ENCODE data around the gene NIPBL.

The NIPBL gene

GRCh38 chr5:36938129-36938528, 61.6 kb downstream of the NIPBL start:
- H3F3A ChIP-seq (ENCODE audit: insufficient read depth, low read length), result no peaks in the 10 kb centered on the region
- no peak overlapping the region for H3K4me3 ChIP-seq (ENCODE audit: low read depth, low read length, poor library complexity, severe bottlenecking)
- no peak overlapping the region for H2AFZ ChIP-seq (ENCODE audit: low read length)
- no peaks in the 10 kb centered on the region for H4K20me1 ChIP-seq (ENCODE audit: insufficient read depth, low read length)
- no peak overlapping the region for H3K9ac ChIP-seq (ENCODE audit: low read length)
- TF ChIP-seq EZH2 (IDR thresholded peaks at IDR 0.05; ENCODE audit: borderline replicate concordance, low read length) (no peak), CTCF (IDR thresholded peaks at IDR 0.05; ENCODE audit: low read length) (no peak)
- no peaks in the 10 kb centered on the region for H3K9me3 ChIP-seq (ENCODE audit: low read length)
- H3K4me1 ChIP-seq (ENCODE audit: insufficient read depth, low read length, severe bottlenecking), result no peaks in the 10 kb centered on the region
- H3K9me2 ChIP-seq (ENCODE audit: low read depth, low read length), result no peaks in the 10 kb centered on the region
- H3K4me2 ChIP-seq (ENCODE audit: low read length), result no peak overlapping the region
- H3K27ac ChIP-seq (ENCODE audit: low read depth, low read length, poor library complexity, severe bottlenecking), result no peak overlapping the region
- H3K79me2 ChIP-seq (ENCODE audit: insufficient read depth, low read length), result peaks cover 85% of the 10 kb centered on the region
- H3K27me3 ChIP-seq (ENCODE audit: insufficient read depth, low read length), result no peaks in the 10 kb centered on the region
- H3K36me3 ChIP-seq (ENCODE audit: insufficient read depth, low read length), result no peaks in the 10 kb centered on the region

GRCh38 chr5:36939969-36940858, 63.6 kb downstream of the NIPBL start:
- Histone ChIP-seq H3K4me2 (ENCODE audit: low read length) (no peak overlapping the region), H3K79me2 (ENCODE audit: insufficient read depth, low read length) (peaks cover 73% of the 10 kb centered on the region), H3F3A (ENCODE audit: insufficient read depth, low read length) (no peaks in the 10 kb centered on the region), H3K9me2 (ENCODE audit: low read depth, low read length) (no peaks in the 10 kb centered on the region), H4K20me1 (ENCODE audit: insufficient read depth, low read length) (no peaks in the 10 kb centered on the region), H3K27ac (ENCODE audit: low read depth, low read length, poor library complexity, severe bottlenecking) (no peak overlapping the region), H3K36me3 (ENCODE audit: insufficient read depth, low read length) (no peaks in the 10 kb centered on the region), H2AFZ (ENCODE audit: low read length) (no peak overlapping the region), H3K9ac (ENCODE audit: low read length) (no peak overlapping the region), H3K9me3 (ENCODE audit: low read length) (no peaks in the 10 kb centered on the region), H3K4me3 (ENCODE audit: low read depth, low read length, poor library complexity, severe bottlenecking) (no peak overlapping the region), H3K27me3 (ENCODE audit: insufficient read depth, low read length) (no peaks in the 10 kb centered on the region), H3K4me1 (ENCODE audit: insufficient read depth, low read length, severe bottlenecking) (no peaks in the 10 kb centered on the region)
- TF ChIP-seq EZH2 (IDR thresholded peaks at IDR 0.05; ENCODE audit: borderline replicate concordance, low read length), result no peak
- no peak for TF ChIP-seq CTCF (IDR thresholded peaks at IDR 0.05; ENCODE audit: low read length)

GRCh38 chr5:36943584-36943983, 67.0 kb downstream of the NIPBL start:
- TF ChIP-seq CTCF (IDR thresholded peaks at IDR 0.05; ENCODE audit: low read length) (no peak), EZH2 (IDR thresholded peaks at IDR 0.05; ENCODE audit: borderline replicate concordance, low read length) (no peak)
- H3F3A ChIP-seq (ENCODE audit: insufficient read depth, low read length), result no peaks in the 10 kb centered on the region
- no peak overlapping the region for H2AFZ ChIP-seq (ENCODE audit: low read length)
- no peaks in the 10 kb centered on the region for H3K9me3 ChIP-seq (ENCODE audit: low read length)
- H3K79me2 ChIP-seq (ENCODE audit: insufficient read depth, low read length), result peaks cover 75% of the 10 kb centered on the region
- no peaks in the 10 kb centered on the region for H3K9me2 ChIP-seq (ENCODE audit: low read depth, low read length)
- H3K4me1 ChIP-seq (ENCODE audit: insufficient read depth, low read length, severe bottlenecking), result no peaks in the 10 kb centered on the region
- no peak overlapping the region for H3K9ac ChIP-seq (ENCODE audit: low read length)
- no peak overlapping the region for H3K27ac ChIP-seq (ENCODE audit: low read depth, low read length, poor library complexity, severe bottlenecking)
- H3K4me2 ChIP-seq (ENCODE audit: low read length), result no peak overlapping the region
- no peaks in the 10 kb centered on the region for H4K20me1 ChIP-seq (ENCODE audit: insufficient read depth, low read length)
- no peaks in the 10 kb centered on the region for H3K36me3 ChIP-seq (ENCODE audit: insufficient read depth, low read length)
- H3K4me3 ChIP-seq (ENCODE audit: low read depth, low read length, poor library complexity, severe bottlenecking), result no peak overlapping the region
- no peaks in the 10 kb centered on the region for H3K27me3 ChIP-seq (ENCODE audit: insufficient read depth, low read length)
